Activated CD4-positive, alpha-beta T cell treated with anti-CD3 and anti-CD28 coated beads, Interleukin-2, amount 10 ng/mL, durations not matched to agents 7 days and 5 days (primary cell): ENCODE data around the gene SUMF1. TPM values are rescaled to one million over a fixed set of nuclear protein-coding genes. Genes with fewer than 3 reads are reported as not detected.

Experiments
- CTCF ChIA-PET: fragments of 350-600 bp; sonication (Branson Sonifier 250); formaldehyde crosslinking; loops from one replicate; lab custom pipeline; 2021; ENCODE audit warnings: antibody characterized with exemption; lab: Charles Lee
- POLR2A ChIA-PET: fragments of 350-600 bp; sonication (Branson Sonifier 250); formaldehyde crosslinking; loops from one replicate; lab custom pipeline; 2021; ENCODE audit warnings: antibody characterized with exemption; lab: Charles Lee
- DNase-seq: peaks from one replicate; pipeline ENCODE4 v3.0.0-alpha.2; 2020
- H3K27ac Mint-ChIP-seq: one replicate; pipeline ENCODE4 v1.8.0; 2021; ENCODE audit warnings: mild to moderate bottlenecking, moderate library complexity, mixed read lengths
- H3K27me3 Mint-ChIP-seq: one replicate; pipeline ENCODE4 v1.8.0; 2021; ENCODE audit warnings: mixed read lengths
- H3K36me3 Mint-ChIP-seq: one replicate; pipeline ENCODE4 v1.8.0; 2021; ENCODE audit warnings: low read depth, mixed read lengths
- H3K4me1 Mint-ChIP-seq: one replicate; pipeline ENCODE4 v1.8.0; 2021; ENCODE audit warnings: mixed read lengths
- H3K4me3 Mint-ChIP-seq: one replicate; pipeline ENCODE4 v1.8.0; 2021; ENCODE audit warnings: mild to moderate bottlenecking, moderate library complexity, mixed read lengths
- H3K9me3 Mint-ChIP-seq: one replicate; pipeline ENCODE4 v1.8.0; 2021; ENCODE audit warnings: mixed read lengths
- total RNA-seq, 2 experiments: library from RNA; stranded (reverse); gene quantifications; one replicate each; pipeline ENCODE4 v1.2.3, GENCODE V29; 2021

Gene SUMF1
- total RNA-seq, 2 experiments from 2014 or later, result 6.2 to 9.0 TPM

DNA sequence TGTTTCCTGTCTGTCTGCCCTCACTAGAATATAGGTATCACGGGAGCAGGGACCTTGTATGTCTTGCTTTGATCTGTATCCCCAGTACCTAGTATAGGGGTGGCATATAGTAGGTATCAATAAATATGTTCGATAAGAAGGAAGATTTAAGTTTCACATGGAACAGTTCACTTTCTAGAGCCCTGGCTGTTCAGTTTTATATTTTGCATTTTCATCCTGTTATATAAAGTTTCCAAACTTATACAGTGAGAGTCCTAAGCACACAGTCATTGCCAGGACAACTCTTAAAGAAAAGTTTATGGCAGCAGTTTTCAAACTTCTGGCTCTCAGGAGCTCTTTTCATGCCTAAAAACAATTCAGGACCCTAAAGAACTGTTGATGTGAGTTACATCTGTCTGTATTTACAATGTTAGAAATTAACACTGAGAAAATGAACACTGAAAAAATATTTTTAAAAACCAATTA lies 39.5 kb upstream of the SUMF1 start:
- CTCF ChIA-PET, result interaction anchor here (0.6 to 4.3 kb wide), 2 partner anchors 12 to 563 kb away, joined by 3 to 16 read pairs; no protein-coding TSS in a partner anchor
- H3K27ac Mint-ChIP-seq, result no peak overlapping the region
- H3K9me3 Mint-ChIP-seq, result no peaks in the 10 kb centered on the region
- POLR2A ChIA-PET, result no interaction called here
- DNase-seq, result no peak
- no peak overlapping the region for H3K4me3 Mint-ChIP-seq
- peaks cover 49% of the 10 kb centered on the region for H3K4me1 Mint-ChIP-seq
- H3K36me3 Mint-ChIP-seq, result peaks cover 14% of the 10 kb centered on the region
- no peaks in the 10 kb centered on the region for H3K27me3 Mint-ChIP-seq

DNA sequence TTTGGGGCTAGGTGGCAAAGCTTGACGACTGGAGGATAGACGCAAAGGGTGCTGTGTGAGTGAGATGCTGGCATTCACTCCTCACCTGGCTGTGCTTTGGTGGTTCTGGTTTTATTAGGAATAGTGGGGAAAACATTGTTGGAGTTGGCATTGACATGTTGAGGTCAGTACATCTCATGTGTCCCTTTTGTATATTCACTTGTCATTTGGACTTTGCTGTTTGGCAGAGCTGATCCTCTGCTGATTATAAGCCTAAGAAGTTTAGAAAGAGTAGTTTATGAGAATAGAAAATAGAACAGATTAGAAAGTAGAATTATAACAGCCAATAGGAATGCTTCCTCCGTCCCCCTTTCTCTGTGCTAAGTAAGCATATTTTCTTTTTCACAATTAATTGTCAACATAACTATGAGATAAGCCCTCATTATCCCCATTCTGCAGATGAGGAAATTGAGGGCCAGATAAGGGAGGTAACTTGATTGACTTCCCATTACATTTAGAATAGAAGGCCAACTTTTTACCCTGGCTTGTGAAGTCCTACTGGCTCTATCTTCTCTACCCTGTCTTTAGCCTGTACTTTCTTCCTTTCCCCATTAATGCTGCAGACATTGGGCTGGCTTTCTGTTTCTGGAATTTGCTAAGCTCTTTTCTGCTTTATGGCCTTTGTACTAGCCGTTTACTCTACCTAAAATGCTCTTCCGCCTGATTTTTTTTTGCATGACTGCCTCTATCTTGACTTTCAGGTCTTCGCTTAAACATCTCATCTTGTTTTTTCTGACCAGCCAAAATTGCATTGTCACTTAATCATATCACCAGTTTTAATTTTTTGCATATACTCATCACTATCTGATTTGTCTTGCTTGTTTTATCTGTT lies 38.9 kb upstream of the SUMF1 start:
- Mint-ChIP-seq H3K27ac (peak overlapping the region; percentile 83), H3K27me3 (no peaks in the 10 kb centered on the region), H3K36me3 (peaks cover 14% of the 10 kb centered on the region), H3K4me1 (peaks cover 49% of the 10 kb centered on the region), H3K4me3 (no peak overlapping the region), H3K9me3 (no peaks in the 10 kb centered on the region)
- ChIA-PET POLR2A (no interaction called here), CTCF (interaction anchor here (1.3 to 4.3 kb wide), 3 partner anchors 11 to 13 kb away, joined by 4 to 16 read pairs (median 9); partner anchors contain the start of gene ITPR1)
- DNase-seq, result no peak

DNA sequence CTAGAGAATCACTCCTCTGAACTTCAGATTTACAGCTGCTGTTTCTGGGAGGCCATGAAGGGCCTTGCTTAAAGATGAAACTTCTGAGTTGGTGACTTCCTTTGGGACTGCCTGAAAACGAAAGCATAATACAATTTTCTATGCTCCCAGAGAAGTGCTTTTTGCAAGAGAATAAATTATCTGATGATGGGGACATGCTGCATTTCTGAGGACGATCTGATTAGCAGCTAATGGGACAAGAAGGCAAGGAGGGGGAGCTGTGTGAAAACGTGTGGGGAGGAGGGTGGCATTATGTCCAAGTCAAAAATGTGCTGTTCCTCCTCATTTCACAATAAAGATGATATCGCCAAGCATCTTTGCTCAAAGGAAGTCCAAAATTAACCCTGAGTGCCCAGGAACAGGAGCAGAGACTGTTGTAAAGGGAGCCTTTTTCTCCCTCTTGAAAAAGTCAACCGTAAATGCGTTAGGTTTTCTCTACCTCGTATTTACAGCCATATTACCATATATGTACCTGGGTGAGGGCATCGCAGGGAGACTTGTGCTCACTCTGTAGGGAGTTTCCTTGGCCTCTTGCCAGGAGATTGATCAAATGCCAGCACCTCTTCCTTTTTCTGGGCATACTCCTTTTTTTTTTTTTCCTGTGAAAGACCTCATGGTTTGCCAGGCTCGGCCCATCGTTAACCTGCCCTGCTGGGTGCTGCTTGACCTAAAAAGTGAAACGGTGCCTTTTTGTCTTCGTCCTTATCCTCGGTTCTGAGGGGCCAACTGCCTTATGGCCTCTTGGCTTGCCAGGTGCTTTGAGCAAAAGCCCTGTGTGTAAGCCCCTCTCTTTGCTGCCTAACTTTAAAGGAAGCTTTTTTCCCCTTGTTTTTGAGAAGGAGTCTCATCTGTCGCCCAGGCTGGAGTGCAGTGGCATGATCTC lies 37.5 kb upstream of the SUMF1 start:
- Mint-ChIP-seq H3K4me1 (peaks cover 49% of the 10 kb centered on the region), H3K4me3 (peak overlapping the region; percentile 62), H3K9me3 (no peaks in the 10 kb centered on the region), H3K27ac (peak overlapping the region; percentile 83), H3K36me3 (peaks cover 17% of the 10 kb centered on the region), H3K27me3 (no peaks in the 10 kb centered on the region)
- peak; percentile 51 for DNase-seq
- ChIA-PET POLR2A (no interaction called here), CTCF (interaction anchor here (0.6 to 4.3 kb wide), 6 partner anchors 10 to 877 kb away, joined by 3 to 16 read pairs (median 6); partner anchors contain the start of gene ITPR1)

DNA sequence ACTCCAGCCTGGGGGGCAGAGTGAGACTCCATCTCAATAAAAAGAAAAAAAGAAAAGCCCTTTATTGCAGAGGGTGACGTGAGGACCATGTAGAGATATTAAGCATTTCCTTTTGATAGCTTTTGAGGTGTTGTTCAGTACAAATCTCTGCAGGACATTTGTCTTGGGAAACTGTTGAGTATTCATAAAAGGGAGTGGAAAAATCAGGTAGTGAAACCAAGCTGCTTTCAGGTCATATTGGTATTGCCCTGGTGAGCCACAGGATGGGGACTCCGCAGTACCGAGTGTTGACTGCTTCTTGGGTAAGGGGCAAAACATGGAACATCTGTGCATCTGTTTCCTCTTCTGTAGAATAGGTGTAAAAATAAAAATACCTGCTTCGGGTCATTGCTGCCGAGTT lies 36.0 kb upstream of the SUMF1 start:
- H3K4me3 Mint-ChIP-seq, result no peak overlapping the region

DNA sequence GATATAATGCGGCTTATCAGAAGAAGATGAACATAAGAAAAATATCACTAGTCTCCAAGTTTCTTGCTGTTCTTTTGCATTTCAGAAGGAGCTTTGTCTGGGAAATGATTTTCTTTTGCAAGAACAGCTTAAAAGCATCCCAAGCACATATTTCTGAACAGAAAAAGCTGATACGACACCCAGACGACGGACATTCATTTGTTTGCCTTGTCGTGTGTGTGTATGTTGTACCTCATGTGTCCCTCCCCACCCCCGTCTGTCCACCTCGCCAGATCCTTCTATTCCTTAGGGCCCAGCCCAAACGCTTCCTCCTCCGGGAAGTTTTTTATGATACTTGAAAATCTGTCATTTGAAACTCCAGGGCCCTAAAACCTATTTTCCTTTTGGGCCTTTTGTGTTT lies 34.9 kb upstream of the SUMF1 start:
- peaks cover 18% of the 10 kb centered on the region for H3K36me3 Mint-ChIP-seq
- no peaks in the 10 kb centered on the region for H3K9me3 Mint-ChIP-seq
- ChIA-PET CTCF (no interaction called here), POLR2A (no interaction called here)
- no peak for DNase-seq
- H3K4me1 Mint-ChIP-seq, result peaks cover 42% of the 10 kb centered on the region
- H3K4me3 Mint-ChIP-seq, result no peak overlapping the region
- H3K27me3 Mint-ChIP-seq, result no peaks in the 10 kb centered on the region
- H3K27ac Mint-ChIP-seq, result no peak overlapping the region

More for the DNA sequence above, 36.0 kb upstream of the SUMF1 start:
- H3K27me3 Mint-ChIP-seq, result no peaks in the 10 kb centered on the region
- no peak for DNase-seq
- H3K9me3 Mint-ChIP-seq, result no peaks in the 10 kb centered on the region
- H3K27ac Mint-ChIP-seq, result peak overlapping the region; percentile 83
- POLR2A ChIA-PET, result no interaction called here
- H3K4me1 Mint-ChIP-seq, result peaks cover 49% of the 10 kb centered on the region
- H3K36me3 Mint-ChIP-seq, result peaks cover 15% of the 10 kb centered on the region
- CTCF ChIA-PET, result interaction anchor here (0.6 to 4.3 kb wide), 4 partner anchors 10 to 133 kb away, joined by 3 to 16 read pairs (median 4); partner anchors contain the start of gene ITPR1

DNA sequence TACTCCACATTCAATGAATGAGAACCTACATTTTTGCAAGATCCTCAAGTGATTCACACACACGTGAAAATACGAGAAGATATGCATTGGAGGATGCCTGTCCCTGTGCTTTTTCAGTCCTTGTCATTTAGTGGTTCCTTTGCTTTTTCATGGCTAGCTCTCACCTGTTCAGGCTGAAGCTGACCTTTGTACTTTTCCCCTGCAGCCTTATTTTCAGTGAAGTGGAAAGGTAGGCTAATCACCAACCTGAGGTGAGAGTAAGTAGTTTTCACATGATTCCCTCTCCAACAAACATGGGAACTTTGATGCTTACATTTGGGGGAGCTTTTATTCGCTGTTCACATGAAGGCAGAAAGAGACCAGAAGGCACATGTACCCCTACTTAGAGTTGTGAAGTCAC lies 34.4 kb upstream of the SUMF1 start:
- H3K27me3 Mint-ChIP-seq, result no peaks in the 10 kb centered on the region
- no peak for DNase-seq
- H3K4me3 Mint-ChIP-seq, result no peak overlapping the region
- peaks cover 45% of the 10 kb centered on the region for H3K4me1 Mint-ChIP-seq
- peaks cover 22% of the 10 kb centered on the region for H3K36me3 Mint-ChIP-seq
- H3K9me3 Mint-ChIP-seq, result no peaks in the 10 kb centered on the region
- no peak overlapping the region for H3K27ac Mint-ChIP-seq
- CTCF ChIA-PET, result no interaction called here
- POLR2A ChIA-PET, result no interaction called here

DNA sequence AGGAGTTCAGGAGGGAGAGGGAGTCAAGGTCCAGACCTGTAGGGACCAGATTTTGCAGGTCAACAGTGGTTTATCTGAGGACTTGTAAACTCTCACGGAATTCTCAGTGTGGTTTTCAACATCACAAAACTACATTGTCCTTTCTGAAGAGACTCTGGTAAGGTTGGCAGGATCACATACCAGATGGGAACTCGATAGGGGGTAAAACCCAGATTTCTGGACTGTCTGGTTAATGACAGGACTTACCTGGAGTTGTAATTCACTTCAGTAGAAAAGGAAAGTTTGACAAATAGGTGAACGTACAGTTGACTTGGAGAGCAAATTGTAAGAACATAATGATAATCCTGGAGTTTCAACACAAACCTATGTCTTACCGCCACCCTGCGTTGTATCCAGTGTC lies 31.4 kb upstream of the SUMF1 start:
- Mint-ChIP-seq H3K27me3 (no peaks in the 10 kb centered on the region), H3K4me3 (no peak overlapping the region), H3K9me3 (no peaks in the 10 kb centered on the region), H3K4me1 (peaks cover 38% of the 10 kb centered on the region), H3K27ac (no peak overlapping the region), H3K36me3 (peaks cover 26% of the 10 kb centered on the region)
- ChIA-PET CTCF (interaction anchor here (1.0 kb wide), 1 partner anchor 12 kb away, joined by 3 read pairs; no protein-coding TSS in a partner anchor), POLR2A (interaction anchor here (0.6 kb wide), 1 partner anchor 147 kb away, joined by 4 read pairs; no protein-coding TSS in a partner anchor)
- DNase-seq, result no peak

DNA sequence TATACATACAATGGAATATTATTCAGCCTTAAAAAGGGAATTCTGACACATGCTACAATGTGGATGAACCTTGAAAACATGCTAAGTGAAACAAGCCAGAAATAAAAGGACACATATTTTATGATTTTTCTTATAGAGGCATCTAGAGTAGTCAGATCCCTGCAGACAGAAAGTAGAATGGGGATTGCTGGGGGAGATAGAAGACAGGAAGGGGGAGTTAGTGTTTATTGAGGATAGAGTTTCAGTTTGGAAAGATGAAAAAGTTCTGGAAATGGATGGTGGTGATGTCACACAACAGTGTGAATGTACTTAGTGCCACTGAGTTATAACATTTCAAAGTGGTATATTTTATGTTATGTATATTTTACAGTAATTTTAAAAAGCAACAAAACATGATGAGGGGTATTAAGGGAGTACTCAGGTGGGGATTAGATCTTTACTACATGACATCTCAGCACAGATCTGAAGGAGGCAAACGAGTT lies 30.8 kb upstream of the SUMF1 start:
- H3K4me3 Mint-ChIP-seq, result no peak overlapping the region
- H3K9me3 Mint-ChIP-seq, result no peaks in the 10 kb centered on the region
- H3K4me1 Mint-ChIP-seq, result peaks cover 33% of the 10 kb centered on the region
- no peak for DNase-seq
- H3K36me3 Mint-ChIP-seq, result peaks cover 26% of the 10 kb centered on the region
- ChIA-PET CTCF (no interaction called here), POLR2A (no interaction called here)
- no peak overlapping the region for H3K27ac Mint-ChIP-seq
- no peaks in the 10 kb centered on the region for H3K27me3 Mint-ChIP-seq

DNA sequence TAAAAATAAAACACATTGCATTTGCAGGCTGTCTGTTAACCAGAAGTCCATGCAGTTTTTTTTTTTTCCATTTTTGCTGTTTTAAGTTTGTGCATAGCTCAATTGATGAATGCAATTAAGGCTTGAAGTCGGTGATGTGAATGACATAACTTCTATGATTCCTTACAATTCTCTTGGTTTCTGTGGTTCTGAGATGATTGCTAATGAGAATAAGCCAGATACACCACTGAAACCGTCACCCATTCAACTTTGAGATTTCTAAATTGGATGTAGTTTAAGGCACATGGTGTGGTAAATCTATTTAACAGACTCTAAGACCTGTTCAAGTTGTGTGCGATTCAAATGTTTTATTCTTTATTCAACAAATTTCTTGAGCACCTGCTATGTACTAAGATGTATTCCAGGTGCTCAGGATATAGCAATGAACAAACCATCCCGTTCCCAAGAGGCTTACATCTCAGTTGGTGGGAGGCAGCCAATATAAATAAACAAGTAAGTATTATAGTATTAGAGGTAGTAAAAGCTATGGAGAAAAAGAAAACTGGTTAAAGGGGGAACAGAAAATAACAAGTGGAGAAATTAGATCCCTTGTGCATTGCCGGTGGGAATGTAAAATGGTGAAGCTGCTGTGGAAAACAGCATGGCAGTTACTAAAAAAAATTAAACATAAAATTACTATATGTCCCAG lies 30.1 kb upstream of the SUMF1 start:
- no peaks in the 10 kb centered on the region for H3K9me3 Mint-ChIP-seq
- H3K27ac Mint-ChIP-seq, result no peak overlapping the region
- H3K4me3 Mint-ChIP-seq, result no peak overlapping the region
- POLR2A ChIA-PET, result no interaction called here
- H3K36me3 Mint-ChIP-seq, result peaks cover 26% of the 10 kb centered on the region
- H3K4me1 Mint-ChIP-seq, result peaks cover 35% of the 10 kb centered on the region
- DNase-seq, result no peak
- CTCF ChIA-PET, result no interaction called here
- H3K27me3 Mint-ChIP-seq, result peaks cover 2% of the 10 kb centered on the region

DNA sequence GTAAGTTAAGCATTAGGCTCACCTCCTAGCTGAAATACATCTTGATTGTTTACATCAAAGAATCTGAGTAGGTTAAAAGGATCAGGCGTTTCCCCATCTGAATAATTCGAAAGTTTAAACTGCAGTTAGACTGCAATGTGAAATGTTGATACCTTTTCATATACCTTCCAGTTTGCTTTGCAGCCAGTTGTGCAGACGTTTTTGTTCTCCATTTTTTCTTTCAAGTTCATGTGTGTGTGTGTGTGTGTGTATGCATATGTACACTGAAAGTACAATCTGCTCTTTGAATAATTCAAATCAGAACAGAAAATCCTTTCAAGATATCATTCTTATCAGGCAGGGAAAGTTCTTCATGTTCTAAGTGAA lies 29.0 kb upstream of the SUMF1 start:
- peaks cover 10% of the 10 kb centered on the region for H3K27me3 Mint-ChIP-seq
- ChIA-PET POLR2A (no interaction called here), CTCF (no interaction called here)
- DNase-seq, result no peak
- peak overlapping the region; percentile 43 for H3K27ac Mint-ChIP-seq
- H3K36me3 Mint-ChIP-seq, result peaks cover 26% of the 10 kb centered on the region
- H3K4me1 Mint-ChIP-seq, result peaks cover 37% of the 10 kb centered on the region
- H3K9me3 Mint-ChIP-seq, result no peaks in the 10 kb centered on the region
- peak overlapping the region; percentile 3 for H3K4me3 Mint-ChIP-seq

DNA sequence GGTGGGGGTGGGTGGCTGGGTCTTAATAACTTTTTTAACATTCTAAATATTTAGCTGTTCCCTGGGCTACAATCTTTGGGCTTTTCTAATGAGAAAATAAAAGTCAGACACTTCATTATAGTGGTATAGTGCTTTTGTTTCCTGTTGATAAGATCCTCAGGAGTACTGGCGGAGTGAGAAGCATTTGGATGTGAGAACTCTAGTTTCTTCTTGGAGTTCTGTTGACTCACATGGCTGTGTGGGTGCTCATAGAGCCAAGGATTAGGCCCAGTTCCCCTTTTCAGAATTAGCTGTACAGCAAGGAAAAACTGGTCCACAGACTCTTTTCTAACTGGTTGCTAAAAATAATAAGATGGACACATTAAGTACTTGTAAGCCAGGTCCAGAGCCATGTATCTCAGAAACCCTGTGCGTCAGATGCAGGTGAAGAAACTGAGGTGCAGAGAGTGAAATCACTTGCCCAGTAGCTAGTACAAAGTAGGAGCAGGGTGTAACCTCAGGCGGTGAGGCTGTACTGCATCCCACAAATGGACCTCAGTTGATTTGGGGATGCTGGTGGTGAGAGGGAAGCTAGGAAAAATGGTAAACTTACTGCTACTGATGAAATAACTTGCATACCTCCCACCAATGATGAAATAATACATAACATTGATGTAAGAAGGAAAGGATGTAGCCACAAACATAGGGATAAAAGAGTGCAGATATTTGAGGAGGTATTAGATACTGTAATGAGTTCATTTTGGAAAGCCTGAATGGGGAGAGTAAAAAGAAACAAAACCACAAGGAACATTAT lies 28.4 kb upstream of the SUMF1 start:
- Mint-ChIP-seq H3K4me3 (peak overlapping the region; percentile 91), H3K4me1 (peaks cover 40% of the 10 kb centered on the region), H3K27ac (peak overlapping the region; percentile 93), H3K9me3 (no peaks in the 10 kb centered on the region), H3K36me3 (peaks cover 26% of the 10 kb centered on the region), H3K27me3 (peaks cover 15% of the 10 kb centered on the region)
- CTCF ChIA-PET, result interaction anchor here (1.5 to 2.8 kb wide), 2 partner anchors 10 to 23 kb away, joined by 4 to 12 read pairs; no protein-coding TSS in a partner anchor
- DNase-seq, result no peak
- POLR2A ChIA-PET, result no interaction called here
